Gastrocnemius medialis (tissue), 4 donors: ENCODE results near the gene C20orf141. TPM values are rescaled to one million over a fixed set of nuclear protein-coding genes. Genes with fewer than 3 reads are reported as not detected.

Source experiments
- ATAC-seq, 2 donors: fragments of 150-250 bp; one replicate each; pipeline ENCODE4 v1.9.1; 2016
- DNase-seq, 2 donors: peaks; one replicate each; pipeline ENCODE4 v3.0.0-alpha.2; 2019
- H3K27ac ChIP-seq, 4 donors: fragments of 200-600 bp; sonication (generic); 1 replicate in 1 of 4; 2 replicates in 3 of 4; pipeline ENCODE4 v1.5.1; 2016 to 2018; ENCODE audit warnings: mild to moderate bottlenecking in 2 of 4, moderate library complexity in 1 of 4
- H3K27me3 ChIP-seq, 3 donors: fragments of 200-600 bp; sonication (generic) in 2 of 3; 1 replicate in 1 of 3; 2 replicates in 2 of 3; pipeline versions ENCODE4 v1.5.1 to v1.6.0; 2016 to 2019; ENCODE audit warnings: mild to moderate bottlenecking in 1 of 3, moderate library complexity in 1 of 3
- H3K36me3 ChIP-seq, 2 donors: fragments of 200-600 bp; sonication (generic) in 1 of 2; one replicate each; pipeline ENCODE4 v1.5.1; 2017 to 2018
- H3K4me1 ChIP-seq, 2 donors: fragments of 200-600 bp; sonication (generic) in 1 of 2; one replicate each; pipeline ENCODE4 v1.5.1; 2016 to 2017; ENCODE audit warnings: mild to moderate bottlenecking in 2 of 2
- H3K4me3 ChIP-seq, 4 donors: fragments of 200-600 bp; sonication (generic) in 3 of 4; 1 replicate in 1 of 4; 2 replicates in 3 of 4; pipeline ENCODE4 v1.5.1; 2016 to 2019; ENCODE audit warnings: mild to moderate bottlenecking in 2 of 4
- H3K9me3 ChIP-seq, 3 donors: fragments of 200-600 bp; sonication (generic) in 2 of 3; 1 replicate in 1 of 3; 2 replicates in 2 of 3; pipeline ENCODE4 v1.5.1; 2016 to 2019
- POLR2A ChIP-seq, 2 donors: fragments of 450-650 bp; IDR thresholded peaks; one replicate each; pipeline ENCODE4 v1.6.1; 2017; ENCODE audit warnings: antibody characterized with exemption in 2 of 2, mild to moderate bottlenecking in 2 of 2, moderate library complexity in 2 of 2
- in situ Hi-C, 4 donors: fragments of 200-750 bp; cut with MboI; loops; one replicate each; pipeline versions ENCODE4 v1.15.0 to v1.8.0; 2017; ENCODE audit warnings: low sequenced_read_pairs in 4 of 4
- intact Hi-C: fragments of 100-400 bp; cut with DNase I; formaldehyde crosslinking; loops from one replicate; pipeline ENCODE4 v1.15.1; 2023; ENCODE audit warnings: low total_unique reads
- total RNA-seq, 4 donors: library from RNA; depleted of rRNA; stranded (reverse); fragments of >200 nt; gene quantifications; one replicate each; pipeline versions ENCODE4 v1.1.0 to v1.2.3, GENCODE V29; 2016
- TF ChIP-seq, protein P1 (sequence below), 5 experiments: fragments of 450-650 bp in 3 of 5; fragments of 200-600 bp in 2 of 5; sonication (generic) in 2 of 5; IDR thresholded peaks in 4 of 5; conservative IDR thresholded peaks in 1 of 5; 1 replicate in 4 of 5; 2 replicates in 1 of 5; pipeline ENCODE4 v1.5.1; 2016 to 2019; ENCODE audit warnings: antibody characterized with exemption in 5 of 5, mild to moderate bottlenecking in 3 of 5, moderate library complexity in 3 of 5

C20orf141 gene
- total RNA-seq, 4 donors from 2014 or later, result not detected

DNA sequence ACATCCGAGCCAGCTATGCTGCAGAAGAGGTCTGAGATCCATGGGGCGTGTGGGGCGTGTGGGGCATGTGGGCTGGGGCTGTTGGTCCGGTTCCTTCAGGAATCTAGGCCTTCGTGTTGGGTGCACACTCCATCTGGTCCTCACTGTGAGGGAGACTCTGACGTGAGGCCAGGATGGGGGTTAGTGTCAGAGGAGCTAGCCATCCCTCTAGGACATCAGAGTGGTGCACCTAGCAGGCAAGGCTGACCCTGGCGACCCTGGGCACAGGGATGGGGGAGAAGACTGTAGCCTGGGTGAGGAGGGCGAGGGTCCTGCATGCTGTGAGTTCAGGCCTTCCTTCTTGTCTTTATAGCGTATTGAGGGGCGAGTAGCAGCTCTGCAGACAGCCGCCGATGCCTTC lies 49.8 kb downstream of the C20orf141 start:
- no peaks in the 10 kb centered on the region for H3K9me3 ChIP-seq
- H3K36me3 ChIP-seq, result peaks cover 0 to 60% of the 10 kb centered on the region in 2 donors
- DNase-seq, result no peak
- H3K27ac ChIP-seq, result no peak overlapping the region
- H3K4me1 ChIP-seq, result peaks cover 0 to 2% of the 10 kb centered on the region in 2 donors
- in situ Hi-C loops, result loop anchor here in 1 of 4 donors (25.0 kb wide), 1 partner anchor 202 kb away; the partner anchor contains the start of genes IDH3B and NOP56
- no peak for TF ChIP-seq POLR2A (IDR thresholded peaks at IDR 0.05)
- TF ChIP-seq, protein P1, sequence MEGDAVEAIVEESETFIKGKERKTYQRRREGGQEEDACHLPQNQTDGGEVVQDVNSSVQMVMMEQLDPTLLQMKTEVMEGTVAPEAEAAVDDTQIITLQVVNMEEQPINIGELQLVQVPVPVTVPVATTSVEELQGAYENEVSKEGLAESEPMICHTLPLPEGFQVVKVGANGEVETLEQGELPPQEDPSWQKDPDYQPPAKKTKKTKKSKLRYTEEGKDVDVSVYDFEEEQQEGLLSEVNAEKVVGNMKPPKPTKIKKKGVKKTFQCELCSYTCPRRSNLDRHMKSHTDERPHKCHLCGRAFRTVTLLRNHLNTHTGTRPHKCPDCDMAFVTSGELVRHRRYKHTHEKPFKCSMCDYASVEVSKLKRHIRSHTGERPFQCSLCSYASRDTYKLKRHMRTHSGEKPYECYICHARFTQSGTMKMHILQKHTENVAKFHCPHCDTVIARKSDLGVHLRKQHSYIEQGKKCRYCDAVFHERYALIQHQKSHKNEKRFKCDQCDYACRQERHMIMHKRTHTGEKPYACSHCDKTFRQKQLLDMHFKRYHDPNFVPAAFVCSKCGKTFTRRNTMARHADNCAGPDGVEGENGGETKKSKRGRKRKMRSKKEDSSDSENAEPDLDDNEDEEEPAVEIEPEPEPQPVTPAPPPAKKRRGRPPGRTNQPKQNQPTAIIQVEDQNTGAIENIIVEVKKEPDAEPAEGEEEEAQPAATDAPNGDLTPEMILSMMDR (IDR thresholded peaks at IDR 0.05 in 4 of 5, conservative IDR thresholded peaks at IDR 0.05 in 1 of 5), result no peak
- no peaks in the 10 kb centered on the region for H3K27me3 ChIP-seq
- no peak overlapping the region for H3K4me3 ChIP-seq
- no peak for ATAC-seq
- intact Hi-C loops, result no loop called here

GRCh38 chr20:2865101-2865500 lies 50.3 kb downstream of the C20orf141 start:
- intact Hi-C loops (no loop called here), in situ Hi-C loops (loop anchor here in 1 of 4 donors (25.0 kb wide), 1 partner anchor 203 kb away; the partner anchor contains the start of genes IDH3B and NOP56)
- H3K9me3 ChIP-seq, result no peaks in the 10 kb centered on the region
- H3K27me3 ChIP-seq, result no peaks in the 10 kb centered on the region
- H3K4me3 ChIP-seq, result no peak overlapping the region
- H3K4me1 ChIP-seq, result no peaks in the 10 kb centered on the region
- DNase-seq (no peak), ATAC-seq (no peak)
- no peak overlapping the region for H3K27ac ChIP-seq
- TF ChIP-seq, protein P1 (IDR thresholded peaks at IDR 0.05 in 4 of 5, conservative IDR thresholded peaks at IDR 0.05 in 1 of 5), result no peak
- TF ChIP-seq POLR2A (IDR thresholded peaks at IDR 0.05), result no peak
- H3K36me3 ChIP-seq, result peaks cover 0 to 60% of the 10 kb centered on the region in 2 donors

Other genes with a start within 250 kb of the C20orf141 start
- gene NOP56, start 162.4 kb upstream of the C20orf141 start, total RNA-seq, result 10 to 100 TPM; 40.7 to 71.0 (median 54.9) TPM
- gene IDH3B, start 150.8 kb upstream of the C20orf141 start, total RNA-seq, result 100 to 1,000 TPM in 3 of 4 donors, 10 to 100 TPM in 1; 95.5 to 176 (median 136) TPM
- 1 to 10 TPM in 2 of 4 donors, under 1 TPM in 1, not detected in 1; 0.36 to 1.5 (median 1.1) TPM for gene EBF4, start 122.2 kb upstream of the C20orf141 start, total RNA-seq
- gene CPXM1, start 14.4 kb upstream of the C20orf141 start, total RNA-seq, result 1 to 10 TPM in 1 of 4 donors, under 1 TPM in 2, not detected in 1; 0.46 to 1.6 (median 0.81) TPM
- gene TMEM239, start 1.4 kb downstream of the C20orf141 start, total RNA-seq, result not detected
- 1 to 10 TPM; 2.6 to 9.3 (median 5.7) TPM for gene PCED1A, start 25.7 kb downstream of the C20orf141 start, total RNA-seq
- gene VPS16, start 25.8 kb downstream of the C20orf141 start, total RNA-seq, result 10 to 100 TPM; 17.3 to 26.4 (median 21.6) TPM
- gene PTPRA, start 58.5 kb downstream of the C20orf141 start, total RNA-seq, result 10 to 100 TPM; 18.9 to 32.5 (median 27.3) TPM
- gene GNRH2, start 228.6 kb downstream of the C20orf141 start, total RNA-seq, result not detected
- 10 to 100 TPM; 58.7 to 69.8 (median 62.8) TPM for gene MRPS26, start 231.1 kb downstream of the C20orf141 start, total RNA-seq